CD4-positive, alpha-beta T cell treated with Interleukin-6 at 100 ng/mL for 8 hours (primary cell): Measurements from ENCODE around the gene SLC29A3.
"Not testable (repeated sequence)": the region's sequence is repeated elsewhere in the genome, so short reads cannot be mapped to it uniquely, and the experiment has no call there.

Source experiments
- DNase-seq: peaks from one replicate; pipeline ENCODE4 v3.0.0-alpha.2; 2020; ENCODE audit warnings: mixed read lengths, low spot score

SLC29A3 gene

DNA sequence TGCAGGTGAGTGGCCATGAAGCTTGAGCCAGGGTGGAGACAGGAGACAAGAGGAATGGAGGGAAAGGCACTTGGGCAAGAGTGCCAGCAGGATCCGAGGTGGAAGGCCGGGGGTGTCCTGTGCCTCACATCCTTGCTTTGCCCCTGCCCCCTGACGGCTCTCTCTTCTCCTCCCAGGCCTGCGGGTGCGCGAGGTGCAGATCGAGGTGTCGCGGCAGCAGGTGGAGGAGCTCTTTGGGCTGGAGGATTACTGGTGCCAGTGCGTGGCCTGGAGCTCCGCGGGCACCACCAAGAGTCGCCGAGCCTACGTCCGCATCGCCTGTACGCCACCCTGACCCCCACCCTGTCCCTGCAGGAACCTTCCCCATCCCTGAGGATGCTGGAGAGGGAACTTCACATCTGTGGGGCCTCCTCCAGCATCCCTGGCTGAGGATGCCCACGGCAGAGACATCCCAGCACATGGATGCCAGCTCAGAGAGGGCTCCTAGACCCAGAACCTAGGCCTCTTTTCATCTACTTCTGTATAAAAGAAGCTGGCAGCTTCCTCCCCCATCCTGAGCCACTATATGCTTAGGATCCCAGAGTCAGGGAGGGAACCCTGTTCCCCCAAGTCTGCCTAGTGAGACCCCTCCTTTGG lies 34.4 kb upstream of the SLC29A3 start:
- DNase-seq: no peak

- DNase-seq: no peak
Measured at GRCh38 chr10:71285180-71285545, 33.9 kb upstream of the SLC29A3 start.

GRCh38 chr10:71285986-71286385 lies 33.1 kb upstream of the SLC29A3 start:
- no peak for DNase-seq

GRCh38 chr10:71286521-71287294 lies 32.4 kb upstream of the SLC29A3 start:
- DNase-seq: no peak

GRCh38 chr10:71287456-71287855 lies 31.6 kb upstream of the SLC29A3 start:
- DNase-seq: no peak

DNA sequence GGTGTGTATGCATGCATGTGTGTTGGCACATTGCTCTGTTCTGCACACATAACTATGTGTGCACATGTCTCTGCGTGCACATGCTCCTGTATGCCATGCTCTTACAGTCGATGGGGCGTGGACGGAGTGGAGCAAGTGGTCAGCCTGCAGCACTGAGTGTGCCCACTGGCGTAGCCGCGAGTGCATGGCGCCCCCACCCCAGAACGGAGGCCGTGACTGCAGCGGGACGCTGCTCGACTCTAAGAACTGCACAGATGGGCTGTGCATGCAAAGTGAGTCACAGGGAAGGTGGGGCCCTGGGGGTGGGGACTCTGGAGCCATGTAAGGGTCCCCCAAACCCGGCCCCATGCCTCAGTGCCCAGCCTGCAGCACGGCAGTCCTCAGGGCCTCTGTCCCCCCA lies 30.6 kb upstream of the SLC29A3 start:
- no peak for DNase-seq

GRCh38 chr10:71289421-71290130 lies 29.5 kb upstream of the SLC29A3 start:
- no peak for DNase-seq

DNA sequence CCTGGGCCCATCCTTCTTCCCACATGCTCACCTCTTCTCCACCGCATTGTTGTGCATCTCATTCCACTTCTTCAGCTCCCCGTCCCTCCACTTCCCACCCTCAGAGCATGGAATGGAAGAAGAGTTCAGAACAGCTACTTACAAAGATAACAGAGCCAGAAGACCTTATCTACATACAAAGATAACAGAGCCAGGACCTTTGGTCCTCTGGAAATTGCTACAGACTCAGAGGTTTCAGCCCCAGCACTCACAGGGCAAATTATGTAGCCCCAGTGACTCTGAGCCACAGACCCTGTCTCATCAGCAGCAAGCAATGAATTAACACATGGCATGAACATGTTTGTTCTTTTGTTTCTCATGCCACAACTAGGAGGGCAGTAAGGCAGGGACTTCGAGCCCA lies 28.7 kb upstream of the SLC29A3 start:
- DNase-seq: no peak

DNA sequence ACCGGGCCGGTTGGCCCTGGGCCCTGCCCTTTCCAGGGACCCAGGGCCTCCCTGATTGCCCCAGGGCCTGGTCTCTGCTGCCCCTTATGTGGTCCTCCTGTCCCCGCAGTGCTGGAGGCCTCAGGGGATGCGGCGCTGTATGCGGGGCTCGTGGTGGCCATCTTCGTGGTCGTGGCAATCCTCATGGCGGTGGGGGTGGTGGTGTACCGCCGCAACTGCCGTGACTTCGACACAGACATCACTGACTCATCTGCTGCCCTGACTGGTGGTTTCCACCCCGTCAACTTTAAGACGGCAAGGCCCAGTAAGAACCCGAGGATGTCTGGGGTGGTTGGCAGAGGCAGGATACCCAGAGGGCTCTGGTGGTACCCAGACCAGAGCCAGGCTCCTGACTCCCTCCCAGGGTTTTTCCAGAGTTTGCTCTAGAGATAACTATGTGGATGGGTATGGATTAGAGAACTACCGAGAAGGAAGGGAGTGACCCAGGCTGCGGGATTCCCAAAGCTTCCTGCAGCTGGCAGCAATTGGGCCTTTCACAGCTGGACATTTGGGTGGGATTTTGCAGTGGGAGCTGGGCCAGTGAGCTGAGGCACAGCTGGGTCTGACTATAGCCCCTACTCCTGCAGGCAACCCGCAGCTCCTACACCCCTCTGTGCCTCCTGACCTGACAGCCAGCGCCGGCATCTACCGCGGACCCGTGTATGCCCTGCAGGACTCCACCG lies 28.1 kb upstream of the SLC29A3 start:
- no peak for DNase-seq

DNA sequence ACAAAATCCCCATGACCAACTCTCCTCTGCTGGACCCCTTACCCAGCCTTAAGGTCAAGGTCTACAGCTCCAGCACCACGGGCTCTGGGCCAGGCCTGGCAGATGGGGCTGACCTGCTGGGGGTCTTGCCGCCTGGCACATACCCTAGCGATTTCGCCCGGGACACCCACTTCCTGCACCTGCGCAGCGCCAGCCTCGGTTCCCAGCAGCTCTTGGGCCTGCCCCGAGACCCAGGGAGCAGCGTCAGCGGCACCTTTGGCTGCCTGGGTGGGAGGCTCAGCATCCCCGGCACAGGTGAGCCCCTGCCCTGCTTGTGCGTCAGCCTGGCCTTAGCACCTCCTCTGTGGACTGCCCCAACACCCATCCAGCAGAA lies 27.5 kb upstream of the SLC29A3 start:
- DNase-seq: no peak

DNA sequence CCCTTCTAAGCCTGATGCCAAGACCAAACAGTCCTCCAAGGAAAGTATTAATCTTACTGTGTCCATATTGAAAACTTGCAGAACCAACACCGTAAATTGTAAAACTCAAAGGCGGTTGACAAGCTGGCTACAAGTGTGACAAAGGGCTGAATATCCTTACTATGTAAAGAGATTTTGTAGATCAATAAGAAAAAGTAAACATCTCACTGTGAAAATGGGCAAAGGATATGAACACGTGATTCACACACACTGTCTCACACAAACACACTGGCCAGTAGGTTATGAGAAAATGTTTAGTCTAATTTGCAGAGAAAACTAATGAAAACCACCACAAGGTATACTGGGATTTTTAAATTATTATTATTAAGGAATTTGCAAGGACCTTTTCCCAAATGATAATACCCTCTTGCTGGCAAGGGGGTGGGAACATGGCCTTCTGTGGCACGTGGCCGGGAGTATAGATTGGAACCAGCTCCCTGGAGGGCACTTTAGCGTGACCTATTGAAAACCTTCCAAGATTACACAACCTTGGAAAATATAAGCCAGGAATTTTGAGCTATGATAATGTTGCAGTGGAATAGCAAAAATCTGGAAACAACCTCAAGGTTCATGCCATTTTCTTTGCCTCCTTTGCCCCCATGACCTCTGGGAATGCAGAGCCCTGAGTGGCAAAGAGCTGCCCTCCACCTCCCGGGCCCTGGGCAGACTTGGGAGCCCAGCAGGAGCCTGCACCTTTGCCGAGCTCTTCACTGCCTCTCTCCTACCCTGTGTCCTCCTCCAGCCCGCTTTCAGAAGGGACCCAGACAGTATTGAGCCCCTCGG lies 26.2 kb upstream of the SLC29A3 start:
- DNase-seq: no peak

GRCh38 chr10:71293446-71294084 lies 25.5 kb upstream of the SLC29A3 start:
- DNase-seq: no peak

DNA sequence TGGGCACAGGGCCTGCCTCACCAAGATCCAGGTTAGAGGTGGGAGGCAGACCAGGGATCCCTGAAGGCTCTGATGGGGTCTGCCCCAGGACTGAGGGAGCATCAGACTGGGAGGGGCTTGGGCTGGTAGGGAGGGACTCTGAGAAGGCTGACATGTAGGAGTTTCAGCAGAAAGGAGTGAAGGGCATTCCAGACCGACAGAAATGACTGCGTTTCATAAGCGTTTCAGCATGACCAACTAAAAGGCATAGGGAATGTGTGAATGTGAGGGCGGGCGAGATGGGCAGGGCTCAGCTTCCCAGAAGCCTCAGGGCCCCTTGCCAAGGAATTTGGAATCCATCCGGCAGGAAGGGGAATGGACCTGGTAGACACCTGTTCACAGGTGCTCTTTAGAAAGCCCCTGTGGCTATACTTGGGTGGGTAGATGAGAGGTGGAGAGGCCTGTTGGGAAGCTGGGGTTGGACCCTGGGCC lies 24.9 kb upstream of the SLC29A3 start:
- no peak for DNase-seq

- DNase-seq: no peak
Measured at GRCh38 chr10:71294856-71295255, 24.2 kb upstream of the SLC29A3 start.

GRCh38 chr10:71295641-71296040 lies 23.4 kb upstream of the SLC29A3 start:
- no peak for DNase-seq

DNA sequence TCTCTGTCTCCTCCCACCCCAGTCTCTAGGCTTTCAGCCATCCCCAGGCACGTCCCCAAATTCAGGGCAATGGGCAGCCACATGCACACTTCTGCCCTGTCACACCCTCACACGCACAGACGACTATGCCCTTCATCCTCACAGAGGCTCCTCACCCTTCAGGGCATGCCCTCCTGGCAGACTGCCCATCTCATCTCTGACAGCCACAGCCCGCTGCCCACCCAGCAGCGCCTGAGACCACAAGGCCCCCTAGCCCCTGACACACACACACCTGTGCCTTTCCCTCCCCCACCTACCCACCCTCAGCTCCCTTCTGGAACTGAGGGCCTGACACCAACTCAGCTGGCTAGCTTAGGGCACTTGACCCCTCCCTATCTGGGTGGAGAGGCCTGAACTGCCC lies 23.0 kb upstream of the SLC29A3 start:
- DNase-seq: no peak

DNA sequence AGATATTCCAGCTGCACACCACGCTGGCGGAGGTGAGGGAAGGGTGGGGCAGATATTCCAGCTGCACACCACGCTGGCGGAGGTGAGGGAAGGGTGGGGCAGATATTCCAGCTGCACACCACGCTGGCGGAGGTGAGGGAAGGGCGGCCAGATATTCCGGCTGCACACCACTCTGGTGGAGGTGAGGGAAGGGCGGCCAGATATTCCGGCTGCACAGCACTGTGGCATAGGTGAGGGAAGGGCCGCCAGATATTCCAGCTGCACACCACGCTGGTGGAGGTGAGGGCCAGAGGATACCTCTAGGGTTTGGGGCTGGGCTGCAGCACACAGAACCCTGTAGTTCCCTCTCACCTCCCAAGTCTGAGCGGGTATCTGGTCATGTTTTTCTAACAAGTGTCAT lies 22.2 kb upstream of the SLC29A3 start:
- not testable (repeated sequence) for DNase-seq

DNA sequence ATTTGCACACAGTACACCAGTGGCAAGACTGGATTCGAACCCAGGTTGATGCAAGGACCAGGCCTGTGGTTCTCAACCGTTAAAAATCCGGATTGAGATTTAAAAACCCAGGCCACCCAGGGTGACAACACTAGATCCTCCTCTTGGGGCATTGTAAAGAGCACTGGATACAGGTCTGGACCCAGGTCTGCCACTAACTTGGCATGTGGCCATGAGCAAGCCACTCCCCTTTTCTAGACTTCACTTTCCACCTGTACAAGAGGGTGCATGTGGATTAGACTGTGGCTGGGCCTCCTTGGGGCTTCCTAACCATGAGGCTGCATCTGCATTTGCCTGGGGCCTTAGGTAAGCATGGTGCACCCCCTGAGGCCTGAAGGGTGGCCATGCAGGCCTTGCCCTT lies 21.7 kb upstream of the SLC29A3 start:
- no peak for DNase-seq

GRCh38 chr10:71299071-71299785 lies 19.8 kb upstream of the SLC29A3 start:
- no peak for DNase-seq

DNA sequence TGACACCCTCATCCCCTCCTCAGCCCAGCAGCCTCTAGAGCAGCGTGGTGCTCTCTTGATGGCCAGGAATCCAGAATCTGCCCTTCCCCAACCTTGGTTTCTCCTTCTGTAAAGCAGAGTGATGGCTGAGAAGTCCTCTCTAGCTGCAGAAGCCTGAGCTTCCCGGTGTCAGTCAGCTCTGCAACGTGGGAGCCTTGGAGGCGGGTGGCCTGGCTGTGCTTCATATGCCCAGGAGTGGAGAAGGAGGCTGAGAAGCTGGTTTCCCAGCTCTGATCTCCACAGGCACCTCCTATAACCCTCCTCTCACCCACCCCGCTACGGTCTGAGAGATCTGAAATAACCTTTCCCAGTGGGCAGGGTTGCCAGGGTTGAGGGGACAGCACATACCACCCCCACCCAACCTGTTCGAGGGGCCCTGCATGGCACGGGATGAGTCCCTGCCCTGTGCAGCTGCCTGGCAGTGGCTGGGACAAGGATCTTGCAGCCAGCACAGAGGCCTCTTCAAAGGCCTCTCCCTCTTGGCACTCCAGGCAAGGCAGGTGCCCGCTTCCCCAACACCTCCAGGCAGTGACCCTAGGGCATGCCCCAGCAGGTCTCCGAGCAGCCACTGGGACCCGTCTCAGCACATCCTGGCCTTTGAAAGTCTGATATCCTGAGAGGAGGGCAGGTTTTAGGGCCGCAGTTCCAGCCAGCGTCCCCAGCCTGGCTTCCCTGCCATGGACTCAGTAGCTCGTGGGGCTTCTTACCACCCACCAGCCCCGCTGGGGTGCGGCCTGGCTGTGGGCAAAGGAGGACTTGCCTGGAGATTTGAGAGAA lies 18.3 kb upstream of the SLC29A3 start:
- DNase-seq: no peak
